ENCODE results near the gene RBX1. TPM values are rescaled to one million over a fixed set of nuclear protein-coding genes. Genes with fewer than 3 reads are reported as not detected.
A peak's percentile ranks its signal among the peaks of the same experiment; 100 is the strongest.

The RBX1 gene
- total and polyA plus RNA-seq, 2 of the 8 experiments (the other 6 are each of a cell fraction or from before 2014, with no cell fraction given) = 76.5 to 119 TPM

- TF ChIP-seq KDM5A (IDR thresholded peaks at IDR 0.05; ENCODE audit: low read length) (no peak), TBP (IDR thresholded peaks at IDR 0.05; ENCODE audit: low read depth, low read length) (peak; percentile 1; the same call in 1 of the 2 replicates), NRF1 (IDR thresholded peaks at IDR 0.05; ENCODE audit: low read depth, low read length) (no peak)
Measured at GRCh38 chr22:40951795-40952605, 822 bp downstream of the RBX1 start (continued).
